K562 (cell line): ENCODE data around the gene ZNF641.

Experiments used
- CTCF ChIP-seq, 3 experiments: IDR thresholded peaks in 2 of 3; conservative IDR thresholded peaks in 1 of 3; 2 replicates each; pipeline ENCODE4 v1.5.1; 2011 to 2012; ENCODE audit warnings: low read length in 3 of 3, mild to moderate bottlenecking in 3 of 3, control low read depth in 2 of 3, improper control_type of control experiment in 1 of 3, inconsistent platforms in 1 of 3, low read depth in 1 of 3, mixed read lengths in 1 of 3, moderate library complexity in 1 of 3; ENCODE audit not compliant: insufficient read depth in 2 of 3
- E2F6 ChIP-seq, 2 experiments: IDR thresholded peaks; 2 replicates each; pipeline ENCODE4 v1.6.1; 2011; ENCODE audit warnings: borderline replicate concordance in 1 of 2, control low read depth in 1 of 2, low read depth in 1 of 2, low read length in 1 of 2, mild to moderate bottlenecking in 1 of 2, mixed read lengths in 1 of 2, moderate library complexity in 1 of 2; ENCODE audit not compliant: insufficient read depth in 1 of 2, insufficient read length in 1 of 2, poor library complexity in 1 of 2, severe bottlenecking in 1 of 2; ENCODE audit errors: extremely low read depth in 1 of 2
- FOXA1 ChIP-seq: fragments of 450-650 bp; IDR thresholded peaks from 2 replicates; pipeline ENCODE4 v1.6.1; 2016; ENCODE audit warnings: mild to moderate bottlenecking, borderline replicate concordance
- HDGF ChIP-seq: fragments of 450-650 bp; IDR thresholded peaks from 2 replicates; pipeline ENCODE4 v1.6.1; 2016
- POLR2A ChIP-seq: fragments of 450-650 bp; conservative IDR thresholded peaks from 2 replicates; pipeline ENCODE4 v1.6.1; 2016
- RFX5 ChIP-seq: IDR thresholded peaks from 2 replicates; pipeline ENCODE4 v1.6.1; 2011; ENCODE audit warnings: low read depth, mild to moderate bottlenecking, improper control_type of control experiment, low read length
- TAF1 ChIP-seq: IDR thresholded peaks from 2 replicates; pipeline ENCODE4 v1.6.1; 2011; ENCODE audit warnings: mild to moderate bottlenecking, low read length, moderate library complexity; ENCODE audit not compliant: insufficient read depth, control insufficient read depth, severe bottlenecking; ENCODE audit errors: extremely low read depth
- ZFX ChIP-seq: sonication (generic); formaldehyde crosslinking; IDR thresholded peaks from 2 replicates; pipeline ENCODE4 v1.8.0; 2022; ENCODE audit warnings: mild to moderate bottlenecking, missing genetic modification reagents, moderate library complexity
- ZNF224 ChIP-seq: sonication (generic); formaldehyde crosslinking; IDR thresholded peaks from 2 replicates; pipeline ENCODE4 v1.8.0; 2022; ENCODE audit warnings: mild to moderate bottlenecking, missing genetic modification reagents
- ZNF384 ChIP-seq: IDR thresholded peaks from 2 replicates; pipeline ENCODE4 v1.6.1; 2012; ENCODE audit warnings: low read depth, low read length, improper control_type of control experiment
- ZNF407 ChIP-seq: fragments of 450-650 bp; IDR thresholded peaks from 2 replicates; pipeline ENCODE4 v1.6.1; 2016; ENCODE audit warnings: low read depth
- TF ChIP-seq, protein P1 (sequence below): sonication (generic); formaldehyde crosslinking; IDR thresholded peaks from 2 replicates; pipeline ENCODE4 v1.9.0; 2022; ENCODE audit warnings: mild to moderate bottlenecking, missing genetic modification reagents

- TF ChIP-seq E2F6 (IDR thresholded peaks at IDR 0.05; ENCODE audit: borderline replicate concordance in 1 of 2, extremely low read depth in 1 of 2, insufficient read depth in 1 of 2, insufficient read length in 1 of 2, low read depth in 1 of 2, low read length in 1 of 2, poor library complexity in 1 of 2, severe bottlenecking in 1 of 2) (no peak), RFX5 (no peak), ZNF384 (no peak), ZNF224 (CRISPR knock-in tag) (no peak), FOXA1 (no peak), POLR2A (no peak), TAF1 (no peak), CTCF (IDR thresholded peaks at IDR 0.05 in 2 of 3, conservative IDR thresholded peaks at IDR 0.05 in 1 of 3; ENCODE audit: insufficient read depth in 2 of 3, low read depth in 1 of 3, low read length in 3 of 3) (no peak), ZNF407 (no peak), HDGF (no peak), ZFX (CRISPR knock-in tag) (no peak)
- TF ChIP-seq, protein P1, sequence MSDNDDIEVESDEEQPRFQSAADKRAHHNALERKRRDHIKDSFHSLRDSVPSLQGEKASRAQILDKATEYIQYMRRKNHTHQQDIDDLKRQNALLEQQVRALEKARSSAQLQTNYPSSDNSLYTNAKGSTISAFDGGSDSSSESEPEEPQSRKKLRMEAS = no peak
These were observed 7.7 kb downstream of the ZNF641 start for GRCh38 chr12:48342980-48343379.
